Nucleus accumbens (tissue), 56 donors: Measurements from ENCODE around the gene SUMF1.

Experiments
- DNase-seq, 56 donors: peaks; one replicate each; lab custom pipeline; 2025; lab: John Stamatoyannopoulos, UW

The SUMF1 gene

DNA sequence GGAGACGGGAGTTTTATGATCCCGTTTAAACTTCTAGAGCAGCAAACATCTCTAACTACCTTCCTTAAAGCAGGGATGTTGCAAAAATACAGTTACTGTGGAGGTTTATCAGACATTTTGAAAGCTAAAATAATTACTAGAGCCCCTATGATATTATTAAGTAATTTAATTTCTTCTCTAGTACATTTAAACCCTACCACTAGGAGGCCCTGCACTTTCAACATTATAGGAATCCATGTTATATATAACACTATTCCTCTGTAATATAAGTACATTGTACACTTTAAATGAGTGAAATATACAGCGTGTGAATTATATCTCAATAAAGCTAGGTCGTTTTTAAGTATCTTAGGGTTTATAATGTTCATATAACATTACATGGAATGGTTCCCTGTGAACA is 152.4 kb downstream of the SUMF1 start:
- no peak for DNase-seq

DNA sequence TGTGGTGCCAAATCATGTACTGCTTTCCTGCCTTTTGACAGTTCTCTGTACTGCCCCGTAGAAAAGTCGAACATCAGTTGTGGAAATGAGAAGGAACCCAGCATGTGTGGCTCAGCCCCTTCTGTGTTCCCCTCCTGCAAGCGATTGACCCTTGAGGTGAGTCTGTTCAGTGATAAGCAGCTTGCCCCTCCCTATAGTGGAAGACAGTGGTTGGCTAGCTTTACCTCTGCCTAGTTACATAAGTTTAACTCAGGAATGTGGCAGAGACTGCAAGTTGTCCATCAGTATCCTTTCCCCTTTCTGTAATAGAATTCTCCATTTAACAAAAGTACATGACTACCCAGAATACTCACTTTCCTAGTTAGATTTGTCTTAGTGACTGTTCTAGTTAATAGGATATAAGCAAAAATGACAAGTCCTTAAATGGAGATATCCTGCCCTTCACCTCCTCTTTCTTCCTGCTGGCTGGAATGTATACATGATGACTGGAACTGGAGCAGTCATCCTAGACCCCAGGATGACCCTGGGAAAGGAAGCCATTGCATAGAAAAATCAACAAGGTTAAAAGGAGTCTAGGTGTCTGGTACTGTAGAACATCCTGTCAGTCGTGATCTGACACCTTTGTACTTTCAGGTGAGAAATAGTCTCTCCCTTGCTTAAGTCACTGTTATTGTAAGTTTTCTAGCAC is 153.3 kb downstream of the SUMF1 start:
- DNase-seq: no peak

DNA sequence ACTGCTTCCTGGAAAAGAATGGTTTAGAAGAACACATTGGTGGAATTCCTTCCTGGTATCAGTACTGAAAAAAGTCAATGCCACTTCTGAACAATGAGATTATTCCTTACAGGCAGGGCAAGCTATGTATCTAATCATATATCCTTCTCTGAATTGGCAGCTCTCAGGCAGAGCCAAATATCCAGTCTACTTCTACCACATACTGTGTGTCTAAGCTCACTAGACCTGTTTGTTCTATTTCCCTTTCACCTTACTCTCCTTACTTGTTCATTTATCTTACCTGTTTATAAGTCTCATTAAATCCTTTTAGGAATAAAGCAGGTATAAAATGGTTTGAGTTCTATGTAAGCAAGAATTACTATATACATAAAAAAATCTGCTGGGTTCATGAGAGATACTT is 155.6 kb downstream of the SUMF1 start:
- no peak for DNase-seq
